HG03520 (cell line): ENCODE measurements around the gene ASCC3.
"Not testable (repeated sequence)": the region's sequence is repeated elsewhere in the genome, so short reads cannot be mapped to it uniquely, and the experiment has no call there.

Source experiments
- ATAC-seq: cut with Tn5 transposase; IDR thresholded peaks from one replicate; pipeline ENCODE4 v1.9.1; 2021; ENCODE audit warnings: mild to moderate bottlenecking, moderate library complexity; ENCODE audit not compliant: unreplicated experiment

Gene ASCC3

DNA sequence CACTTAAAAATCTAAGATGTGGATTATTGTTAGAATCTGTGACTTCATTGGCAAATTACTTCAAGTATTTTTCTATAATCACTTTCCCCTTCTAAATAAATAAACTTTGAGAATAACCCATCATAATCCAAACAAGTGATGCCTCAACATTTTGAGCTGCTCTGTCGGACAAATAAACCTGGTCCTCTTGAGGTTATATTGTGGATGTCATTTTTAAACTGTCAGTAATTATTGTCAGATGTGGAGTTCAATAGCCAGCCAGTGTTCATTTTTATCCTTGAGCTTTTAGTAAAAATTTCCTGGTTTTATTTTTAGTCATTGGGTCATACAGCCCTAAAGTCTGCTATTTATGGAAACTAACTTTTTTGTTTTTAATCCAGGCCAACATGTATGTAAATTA is 9.5 kb upstream of the ASCC3 start:
- not testable (repeated sequence) for ATAC-seq

DNA sequence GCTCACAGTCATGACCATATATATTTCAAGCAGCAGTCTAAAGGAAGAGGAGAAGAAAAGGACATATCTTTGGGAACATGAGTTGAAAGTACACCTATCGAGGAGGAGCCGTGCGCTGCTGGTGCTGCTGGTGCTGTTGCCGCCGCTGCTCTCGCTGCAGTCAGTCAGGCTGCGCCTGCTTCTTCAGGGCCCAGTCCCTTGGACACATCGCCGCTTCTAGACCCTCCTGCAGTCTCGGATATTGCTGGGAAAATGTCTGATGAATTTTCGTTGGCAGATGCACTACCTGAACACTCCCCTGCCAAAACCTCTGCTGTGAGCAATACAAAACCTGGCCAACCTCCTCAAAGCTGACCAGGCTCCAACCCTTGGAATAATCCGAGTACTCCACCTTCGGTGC is 8.2 kb upstream of the ASCC3 start:
- no peak for ATAC-seq

DNA sequence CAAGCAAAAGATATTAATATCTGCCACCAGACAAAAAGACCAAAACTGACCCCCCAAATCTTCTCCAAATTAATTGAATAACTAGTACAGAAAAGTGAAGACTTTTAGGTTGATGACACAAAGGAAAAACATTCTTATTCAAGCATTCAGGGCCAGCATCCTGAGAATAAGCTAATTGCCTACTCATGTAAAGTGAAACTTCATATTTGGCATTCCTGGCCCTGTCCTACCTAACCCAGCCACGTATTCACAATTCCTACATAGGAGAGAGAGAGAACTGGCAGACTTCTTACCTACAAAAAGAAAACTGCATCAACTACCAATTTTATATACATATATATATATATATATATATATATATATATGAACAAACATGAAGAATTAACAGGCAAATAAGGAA is 4.9 kb upstream of the ASCC3 start:
- no peak for ATAC-seq

DNA sequence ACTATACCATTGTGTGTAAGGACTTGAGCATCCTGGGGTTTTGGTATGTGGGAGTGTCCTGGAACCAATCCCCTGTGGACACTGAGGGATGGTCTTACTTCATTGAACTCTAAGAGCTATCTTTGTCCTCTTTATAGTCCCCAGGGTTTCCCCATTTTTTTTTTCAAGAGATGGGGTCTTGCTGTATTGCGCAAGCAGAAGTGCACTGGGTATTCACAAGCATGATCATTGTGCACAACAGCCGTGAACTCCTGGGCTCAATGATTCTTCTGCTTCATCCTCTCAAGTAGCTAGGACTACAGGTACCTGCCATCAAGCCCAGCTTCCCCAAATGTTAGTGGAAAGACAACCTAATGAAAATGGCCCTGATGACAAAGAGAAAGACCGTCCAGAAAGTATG is 2.2 kb upstream of the ASCC3 start:
- ATAC-seq: no peak

DNA sequence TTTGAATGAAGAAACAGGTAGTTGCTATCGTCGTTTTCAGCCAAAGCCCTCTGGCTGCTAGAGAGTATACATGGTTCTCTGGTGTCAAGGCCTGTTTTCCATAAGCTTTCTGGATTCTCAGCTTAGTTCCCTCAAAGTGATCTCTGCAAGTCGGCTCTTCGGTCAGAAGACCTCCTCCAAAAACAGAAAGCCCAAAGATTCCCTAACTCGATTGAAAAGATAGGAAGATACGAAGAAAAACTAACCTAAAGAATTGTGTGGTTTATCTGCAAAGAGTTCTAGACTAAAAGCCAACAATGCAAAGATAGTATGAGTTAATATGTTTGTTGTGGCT is 545 bp upstream of the ASCC3 start:
- peak; percentile 0 for ATAC-seq

DNA sequence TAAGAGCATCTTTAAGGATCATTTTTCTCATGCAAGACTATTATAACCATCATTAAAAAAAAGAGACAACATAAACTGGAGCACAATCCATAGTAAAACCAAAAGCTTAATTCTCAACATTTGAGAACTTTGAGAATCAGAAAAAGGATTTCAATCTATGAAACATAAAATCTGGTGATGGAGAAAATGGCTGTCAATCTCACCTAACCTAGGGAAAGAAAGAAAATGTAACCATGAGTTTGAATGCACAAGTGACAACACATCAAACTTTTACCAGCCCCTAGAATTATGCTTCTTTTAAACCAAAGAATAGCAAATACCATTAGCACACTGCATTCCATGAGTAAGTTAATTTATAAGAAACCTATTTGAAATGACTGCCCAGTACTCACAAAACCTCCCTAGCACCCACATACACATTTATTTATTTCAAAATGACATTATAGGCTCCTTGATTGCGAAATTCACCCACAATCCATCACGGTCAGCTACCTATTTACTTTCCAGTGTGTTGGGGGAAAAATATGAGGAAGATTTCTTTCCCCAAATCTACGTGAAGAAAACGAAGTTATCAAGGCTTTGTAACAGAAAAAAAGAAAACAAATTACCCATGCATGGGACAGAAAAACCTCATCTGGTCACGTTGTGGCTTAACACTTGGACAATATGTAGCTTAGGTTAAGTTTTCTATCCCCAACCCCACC is 828 bp downstream of the ASCC3 start:
- no peak for ATAC-seq

DNA sequence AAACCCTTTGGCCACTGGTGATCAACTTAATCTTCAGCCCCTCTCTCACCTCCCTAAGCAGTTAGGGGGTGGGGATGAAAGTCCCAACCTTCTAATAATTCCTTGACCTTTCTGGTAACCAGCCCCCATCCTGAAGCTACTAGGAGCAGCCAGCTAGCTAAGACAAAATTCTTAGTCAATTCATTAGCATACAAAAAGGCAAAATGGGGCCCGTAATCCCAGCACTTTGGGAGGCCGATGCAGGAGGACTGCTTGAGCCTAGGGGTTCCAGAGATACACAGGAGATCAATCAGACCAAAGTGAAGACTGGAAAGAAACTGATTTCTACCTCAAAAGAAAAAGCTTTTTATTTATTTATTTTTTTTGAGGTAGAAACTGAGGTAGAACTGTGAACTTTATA is 1.8 kb downstream of the ASCC3 start:
- ATAC-seq: no peak

DNA sequence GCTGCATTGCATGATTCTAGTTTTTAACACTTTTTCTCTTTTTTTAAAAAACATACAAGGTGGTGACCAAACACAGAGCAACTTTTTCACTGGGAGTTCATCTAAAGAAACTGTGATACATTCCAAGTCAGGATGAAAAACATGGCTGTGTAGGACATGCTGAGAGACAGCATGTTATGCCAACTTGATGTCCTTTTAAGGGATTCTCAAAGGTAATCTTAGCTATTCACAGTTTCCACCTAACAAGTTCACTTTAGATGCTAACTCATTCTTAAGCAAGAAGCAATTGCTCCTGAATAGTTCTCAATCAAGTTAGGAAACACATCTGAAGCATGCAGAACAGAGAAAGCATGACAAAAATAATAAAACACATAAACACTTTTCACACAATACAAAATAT is 3.3 kb downstream of the ASCC3 start:
- ATAC-seq: no peak

DNA sequence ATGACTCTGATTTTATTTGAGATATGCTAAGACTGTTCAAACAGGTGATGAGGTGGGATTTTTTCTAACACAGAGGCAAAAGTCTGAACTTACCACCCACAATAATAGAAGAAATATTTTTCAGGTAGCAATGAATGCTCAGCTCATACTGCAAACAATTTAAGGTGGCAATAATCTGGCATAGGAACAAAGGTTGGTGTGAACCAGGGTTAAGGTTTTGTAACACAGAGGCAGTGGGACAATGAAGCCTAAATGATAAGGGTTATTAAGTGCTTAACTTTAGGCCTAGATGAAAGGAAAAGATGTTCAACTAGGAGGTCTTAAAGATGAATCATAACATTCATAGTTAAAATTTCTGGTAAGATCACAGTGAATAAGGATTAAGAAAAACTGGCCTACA is 4.9 kb downstream of the ASCC3 start:
- ATAC-seq: no peak

DNA sequence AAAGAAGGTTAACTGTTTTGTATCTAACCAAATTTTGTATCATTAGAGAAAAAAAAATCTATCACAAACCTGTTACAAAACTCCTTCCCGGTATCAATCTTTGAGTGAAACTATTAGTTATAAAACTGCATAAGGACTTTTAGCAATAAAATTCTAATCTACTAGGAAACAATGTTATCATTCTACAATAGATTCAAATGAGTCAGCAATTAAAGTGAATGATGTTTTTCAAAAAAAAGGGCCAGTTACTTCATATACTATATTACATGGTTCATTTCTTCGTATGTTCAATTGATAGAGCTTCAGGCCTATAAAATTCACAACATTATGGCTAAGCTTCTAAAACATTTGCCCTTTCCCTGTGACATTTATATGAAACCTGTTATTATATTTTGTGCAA is 15.6 kb downstream of the ASCC3 start:
- ATAC-seq: no peak

DNA sequence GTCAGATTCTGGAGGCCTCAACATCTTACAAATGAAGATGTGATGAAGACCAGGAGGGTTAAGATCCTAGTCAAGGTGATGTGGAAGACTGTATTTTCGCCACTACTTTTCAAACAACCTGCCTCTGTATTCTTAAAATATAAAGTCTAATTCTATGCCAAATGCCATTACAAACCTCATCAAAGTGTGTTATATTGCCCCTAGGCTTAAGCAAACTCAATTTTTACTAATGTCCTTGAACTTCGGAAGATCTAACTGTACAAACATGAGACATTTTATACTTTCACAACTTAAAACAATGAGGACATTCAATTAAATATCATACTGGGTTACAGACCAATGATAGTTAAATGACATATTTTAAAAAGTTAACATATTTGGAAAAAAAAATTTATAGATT is 19.1 kb downstream of the ASCC3 start:
- ATAC-seq: no peak

DNA sequence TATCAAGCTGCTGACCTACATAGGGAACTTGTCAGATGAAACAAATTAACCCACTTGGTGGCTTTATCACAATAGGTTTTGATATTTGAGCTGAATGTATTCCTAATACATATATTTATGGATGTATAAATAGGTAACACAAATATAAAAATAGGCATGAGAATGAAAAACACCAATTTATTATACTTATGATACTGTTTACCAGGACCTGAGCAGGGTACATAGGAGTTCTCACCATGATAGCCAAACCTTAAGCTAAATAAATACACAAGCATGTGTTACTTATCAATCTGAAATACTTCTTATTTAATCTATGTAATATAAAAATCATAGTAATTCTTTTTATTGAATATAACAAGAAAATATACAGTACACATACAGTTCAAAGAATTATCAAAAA is 25.0 kb downstream of the ASCC3 start:
- ATAC-seq: no peak

DNA sequence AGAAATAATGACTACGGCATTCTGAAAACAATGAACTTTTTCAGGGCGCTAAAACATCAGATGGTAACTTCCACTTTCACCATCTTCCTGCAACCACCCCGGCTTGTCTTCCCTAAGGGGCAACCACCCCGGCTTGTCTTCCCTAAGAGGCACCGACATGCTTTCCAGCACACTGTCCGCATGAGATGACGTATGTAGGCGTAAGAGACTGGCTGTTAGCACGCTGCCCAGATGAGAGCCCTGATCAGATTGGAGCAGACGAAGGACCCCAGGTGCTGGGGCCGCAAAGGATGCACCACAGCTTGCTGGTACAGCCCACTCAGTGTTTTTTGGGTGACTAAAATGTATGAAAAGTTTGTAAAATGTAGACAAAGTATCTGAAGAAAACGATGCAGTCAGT is 29.3 kb downstream of the ASCC3 start:
- no peak for ATAC-seq

DNA sequence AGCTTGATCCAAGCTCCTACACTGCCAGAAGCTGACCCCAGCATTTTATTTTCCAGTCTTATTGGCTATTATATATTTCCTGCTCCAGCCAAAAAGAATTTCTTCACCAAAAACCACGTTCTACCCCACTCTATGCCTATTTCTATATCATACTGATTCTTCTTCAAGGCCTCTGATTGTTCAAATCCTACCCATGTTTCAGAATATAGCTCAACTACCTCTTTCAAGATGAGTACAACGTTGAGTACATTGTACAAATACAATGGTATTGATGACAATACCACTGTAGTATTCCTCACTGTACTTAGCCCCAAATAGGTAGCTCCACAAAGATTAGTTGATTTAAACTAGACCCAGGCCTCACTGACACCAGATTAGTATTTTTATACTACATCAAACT is 31.0 kb downstream of the ASCC3 start:
- no peak for ATAC-seq

DNA sequence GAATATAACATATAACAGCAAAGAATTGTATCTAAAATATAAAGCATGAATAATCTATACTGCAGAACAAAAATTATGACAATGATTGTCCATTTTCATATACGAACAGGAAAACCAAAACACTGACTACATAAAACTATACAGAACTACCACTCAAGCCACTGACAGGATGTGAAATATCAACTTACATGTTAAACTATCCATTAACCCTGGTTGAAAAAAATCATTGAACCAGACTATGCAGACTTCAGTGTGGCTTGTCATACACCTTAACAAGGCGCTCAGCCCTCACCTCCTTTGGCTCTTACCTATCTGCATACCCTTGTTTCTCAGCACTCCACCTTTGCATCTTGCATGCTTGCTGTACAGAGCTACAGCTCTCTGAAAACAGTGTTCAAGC is 34.9 kb downstream of the ASCC3 start:
- ATAC-seq: no peak

DNA sequence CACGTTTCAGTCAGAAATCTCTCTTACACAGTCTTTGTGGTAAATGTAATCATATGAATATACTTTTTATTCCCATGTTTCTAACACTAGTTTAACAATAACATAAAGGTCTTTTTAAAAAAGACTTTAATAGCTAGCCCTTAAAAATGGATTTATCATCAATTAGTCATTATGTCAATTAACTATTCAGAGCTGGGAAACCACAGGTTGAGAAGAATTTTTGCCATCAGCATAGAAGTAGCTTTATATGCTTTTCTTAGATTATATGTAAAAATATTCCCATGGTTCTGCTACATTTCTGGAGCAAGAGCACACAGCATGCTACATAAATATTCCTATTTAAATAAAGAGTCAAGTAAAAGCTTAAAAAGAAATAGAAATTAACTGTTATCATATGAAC is 35.5 kb downstream of the ASCC3 start:
- ATAC-seq: no peak

DNA sequence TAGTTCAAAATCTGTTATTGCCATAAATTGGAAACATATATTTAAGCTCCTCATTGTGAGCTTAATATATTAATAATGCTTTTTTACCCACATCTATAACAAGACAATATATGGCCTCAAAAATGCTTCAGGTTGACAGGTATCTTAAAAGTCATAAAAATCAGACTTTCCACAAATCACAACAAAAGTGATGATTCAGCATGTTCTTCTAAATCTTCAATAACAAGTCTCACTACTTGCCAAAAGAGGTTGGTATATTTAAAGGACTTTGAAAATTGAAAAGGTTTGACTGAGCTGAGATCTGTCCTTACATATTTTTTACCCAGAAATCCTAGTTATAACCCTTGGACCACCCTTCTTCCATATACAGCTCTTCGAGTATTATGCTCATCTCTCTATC is 41.7 kb downstream of the ASCC3 start:
- no peak for ATAC-seq

DNA sequence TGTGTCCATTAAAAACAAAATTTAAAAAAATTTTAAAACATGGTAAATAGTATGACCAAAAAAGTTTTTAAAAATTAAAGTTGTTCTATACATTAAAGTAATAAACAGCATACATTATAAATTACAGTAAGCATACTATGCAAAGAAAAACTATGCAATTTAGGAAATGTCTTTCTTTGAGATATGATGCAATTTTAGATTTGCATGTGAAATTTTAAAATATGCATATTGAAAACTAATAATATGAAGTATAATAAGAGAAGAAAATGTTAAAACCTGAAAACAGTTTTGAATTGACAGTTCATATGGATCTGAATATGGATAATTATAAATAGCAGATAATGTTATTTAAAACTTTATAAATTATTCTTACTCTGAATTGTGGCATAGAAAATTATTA is 43.1 kb downstream of the ASCC3 start:
- no peak for ATAC-seq

DNA sequence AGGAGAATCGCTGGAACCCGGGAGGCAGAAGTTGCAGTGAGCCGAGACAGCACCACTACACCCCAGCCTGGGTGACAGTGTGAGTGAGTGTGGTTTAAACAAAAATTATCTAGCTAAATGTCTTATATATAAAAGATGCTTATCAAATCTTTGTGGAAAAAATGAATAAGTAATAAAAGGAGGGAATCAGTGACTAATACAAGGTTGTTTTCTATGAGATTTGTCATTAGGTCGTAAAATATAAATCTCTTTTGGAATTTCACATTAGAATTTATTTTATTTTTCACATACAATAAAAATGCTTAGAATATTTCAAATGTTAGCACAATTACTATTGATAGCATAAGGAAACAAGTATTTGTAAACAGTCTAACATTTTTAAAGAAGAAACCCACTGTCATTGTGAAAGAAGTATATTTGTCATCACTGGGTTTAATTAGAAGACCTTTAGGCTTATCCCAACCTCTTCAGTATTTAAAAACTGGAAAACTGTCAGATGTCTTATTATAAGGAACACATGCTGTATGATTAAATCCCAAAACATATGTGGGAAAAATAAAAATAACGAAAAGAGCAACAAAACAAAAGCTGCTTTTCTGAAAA is 47.1 kb downstream of the ASCC3 start:
- ATAC-seq: no peak

DNA sequence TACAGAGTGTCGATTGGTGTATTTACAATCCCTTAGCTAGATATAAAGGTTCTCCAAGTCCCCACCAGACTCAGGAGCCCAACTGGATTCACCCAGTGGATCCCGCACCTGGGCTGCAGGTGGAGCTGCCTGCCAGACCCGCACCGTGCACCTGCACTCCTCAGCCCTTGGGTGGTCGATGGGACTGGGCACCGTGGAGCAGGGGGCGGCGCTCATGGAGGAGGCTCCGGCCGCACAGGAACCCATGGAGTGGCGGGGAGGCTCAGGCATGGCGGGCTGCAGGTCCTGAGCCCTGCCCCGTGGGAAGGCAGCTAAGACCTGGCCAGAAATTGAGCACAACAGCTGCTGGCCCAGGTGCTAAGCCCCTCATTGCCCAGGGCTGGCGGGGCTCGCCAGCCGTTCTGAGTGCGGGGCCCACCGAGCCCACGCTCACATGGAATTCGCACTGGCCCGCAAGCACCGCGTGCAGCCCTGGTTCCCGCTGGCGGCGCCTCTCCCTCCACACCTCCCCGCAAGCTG is 52.0 kb downstream of the ASCC3 start:
- ATAC-seq: not testable (repeated sequence)

DNA sequence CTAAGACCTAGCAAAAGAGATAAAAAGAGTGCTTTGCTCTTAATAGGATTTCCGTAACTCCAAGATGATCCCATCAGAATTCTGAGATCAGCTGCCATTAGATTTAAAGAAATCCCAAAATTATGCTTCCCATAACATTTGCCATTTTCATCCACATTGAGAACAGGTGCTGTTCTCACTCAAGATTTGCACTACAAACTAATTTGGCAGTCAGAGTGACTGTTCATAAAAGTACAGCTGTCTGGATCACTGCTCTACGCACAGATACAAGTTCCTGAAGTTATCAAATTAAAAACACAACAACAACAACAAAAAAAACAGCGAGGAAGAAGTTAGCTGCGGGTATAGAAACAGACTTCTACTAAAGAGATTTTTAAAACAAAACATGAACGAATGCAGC is 58.1 kb downstream of the ASCC3 start:
- ATAC-seq: no peak

DNA sequence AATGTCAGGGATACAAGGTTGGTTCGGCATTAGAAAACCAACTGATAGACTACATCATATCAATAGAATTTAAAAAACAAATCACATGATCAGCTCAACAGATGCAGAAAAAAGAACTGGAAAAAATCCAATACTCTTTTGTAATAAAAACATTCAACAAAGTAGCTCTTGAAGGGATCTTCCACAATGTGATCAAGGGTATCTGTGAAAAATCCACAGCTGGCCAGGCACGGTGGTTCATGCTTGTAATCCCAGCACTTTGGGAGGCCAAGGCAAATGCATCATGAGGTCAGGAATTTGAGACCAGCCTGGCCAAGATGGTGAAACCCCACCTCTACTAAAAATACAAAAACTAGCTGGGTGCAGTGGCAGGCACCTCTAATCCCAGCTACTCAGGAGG is 63.1 kb downstream of the ASCC3 start:
- ATAC-seq: no peak

DNA sequence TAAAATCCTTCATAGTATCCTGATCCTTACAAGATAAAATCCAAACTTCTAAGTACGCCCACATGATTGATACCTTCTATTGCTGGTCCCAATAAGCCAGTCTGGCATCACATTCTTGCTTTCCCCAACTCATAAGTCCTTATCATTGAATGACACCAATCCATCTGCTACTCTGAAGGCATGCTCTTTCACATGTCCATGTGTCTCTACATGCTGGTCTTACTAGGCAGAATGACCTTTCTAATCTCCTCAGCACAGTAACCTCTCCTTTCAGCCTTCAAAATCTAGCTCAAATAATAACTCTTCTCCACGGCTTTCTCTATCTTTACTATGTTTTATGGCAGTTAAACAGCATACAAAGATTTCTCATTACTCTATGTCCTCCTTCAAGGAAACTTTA is 71.1 kb downstream of the ASCC3 start:
- no peak for ATAC-seq
